BLaER1 treated with 17β-estradiol and CSF1 and Interleukin-3, amounts not matched to agents 10 nM and 100 nM (cell line): ENCODE data around the gene MACROD1.
"Not testable (repeated sequence)": the region's sequence is repeated elsewhere in the genome, so short reads cannot be mapped to it uniquely, and the experiment has no call there.

Source experiments
- H3K27ac ChIP-seq, 11 experiments: shearing (Covaris generic); formaldehyde crosslinking; 2 replicates each; pipeline ENCODE4 v1.8.1; 2022
- H3K27me3 ChIP-seq, 11 experiments: shearing (Covaris generic); formaldehyde crosslinking; 2 replicates each; pipeline ENCODE4 v1.8.1; 2022
- H3K36me3 ChIP-seq, 11 experiments: shearing (Covaris generic); formaldehyde crosslinking; 2 replicates each; pipeline ENCODE4 v1.8.1; 2022
- H3K4me1 ChIP-seq, 10 experiments: shearing (Covaris generic); formaldehyde crosslinking; 2 replicates each; pipeline ENCODE4 v1.8.1; 2022
- H3K4me2 ChIP-seq, 11 experiments: shearing (Covaris generic); formaldehyde crosslinking; 2 replicates each; pipeline ENCODE4 v1.8.1; 2022
- H3K4me3 ChIP-seq, 10 experiments: shearing (Covaris generic); formaldehyde crosslinking; 2 replicates each; pipeline ENCODE4 v1.8.1; 2022
- H3K9ac ChIP-seq, 11 experiments: shearing (Covaris generic); formaldehyde crosslinking; 2 replicates each; pipeline ENCODE4 v1.8.1; 2022
- H3K9me3 ChIP-seq, 11 experiments: shearing (Covaris generic); formaldehyde crosslinking; replicated peaks in 1 of 11; 2 replicates each; pipeline ENCODE4 v1.8.1; 2022
- H4K20me1 ChIP-seq, 11 experiments: shearing (Covaris generic); formaldehyde crosslinking; 2 replicates each; pipeline ENCODE4 v1.8.1; 2022
- Cebpa-rat ChIP-seq, 11 experiments: shearing (Covaris generic); IDR thresholded peaks; 2 replicates each; pipeline ENCODE4 v1.8.1; 2022

The MACROD1 gene

DNA sequence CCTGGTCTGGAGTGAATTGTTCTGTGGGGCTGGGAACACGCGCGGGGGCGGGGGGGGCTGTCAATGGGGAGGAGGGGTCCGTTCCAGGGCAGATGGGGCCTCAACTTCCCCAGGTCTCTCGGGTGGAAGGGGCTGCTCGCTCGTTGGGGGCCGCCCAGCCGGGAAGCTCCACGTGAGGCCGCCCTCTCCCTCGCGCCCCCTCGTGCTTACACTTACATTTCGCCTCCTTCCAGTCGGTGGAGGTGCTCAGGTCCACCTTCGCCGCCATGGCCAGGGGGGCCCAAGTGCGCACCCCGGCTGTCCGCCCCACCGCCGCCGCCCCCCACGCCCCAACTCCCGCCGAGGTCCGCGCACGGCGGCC, 452 bp downstream of the MACROD1 start:
- no peaks in the 10 kb centered on the region for H3K9me3 ChIP-seq
- peaks cover 19 to 49% (median 36%) of the 10 kb centered on the region in 10 experiments for H3K4me1 ChIP-seq
- peak overlapping the region; percentile 91 to 100 (median 99) for H3K4me2 ChIP-seq
- no peaks in the 10 kb centered on the region for H3K27me3 ChIP-seq
- peak overlapping the region; percentile 72 to 93 (median 86) for H3K9ac ChIP-seq
- H3K27ac ChIP-seq = peak overlapping the region; percentile 44 to 87 (median 84); a peak in 21 of 22 replicates
- H4K20me1 ChIP-seq = peaks cover 0 to 26% (median 0%) of the 10 kb centered on the region in 11 experiments; a peak in 8 of 22 replicates
- TF ChIP-seq Cebpa-rat (IDR thresholded peaks at IDR 0.05) = no peak
- H3K4me3 ChIP-seq = peak overlapping the region; percentile 69 to 85 (median 76)
- peaks cover 0 to 11% (median 7%) of the 10 kb centered on the region in 11 experiments; a peak in 10 of 22 replicates for H3K36me3 ChIP-seq

- H4K20me1 ChIP-seq = peaks cover 0 to 34% (median 8%) of the 10 kb centered on the region in 11 experiments; a peak in 9 of 22 replicates
- H3K27ac ChIP-seq = peak overlapping the region in 9 of 11 experiments; percentile 73 to 87 (median 84); a peak in 19 of 22 replicates
- peak overlapping the region; percentile 69 to 85 (median 76) for H3K4me3 ChIP-seq
- H3K36me3 ChIP-seq = peaks cover 0 to 11% (median 7%) of the 10 kb centered on the region in 11 experiments; a peak in 10 of 22 replicates
- no peaks in the 10 kb centered on the region for H3K9me3 ChIP-seq
- peak overlapping the region; percentile 72 to 93 (median 86); a peak in 20 of 22 replicates for H3K9ac ChIP-seq
- H3K4me2 ChIP-seq = peak overlapping the region; percentile 91 to 100 (median 99)
- no peaks in the 10 kb centered on the region for H3K27me3 ChIP-seq
- H3K4me1 ChIP-seq = peaks cover 19 to 47% (median 36%) of the 10 kb centered on the region in 10 experiments
- no peak for TF ChIP-seq Cebpa-rat (IDR thresholded peaks at IDR 0.05)
These were observed 1.3 kb downstream of the MACROD1 start for GRCh38 chr11:64164392-64165312.

GRCh38 chr11:64163951-64164350, 2.0 kb downstream of the MACROD1 start:
- H3K4me1 ChIP-seq = peaks cover 19 to 41% (median 36%) of the 10 kb centered on the region in 10 experiments
- peak overlapping the region in 3 of 11 experiments; percentile 90 to 93 (median 92); a peak in 5 of 22 replicates for H3K9ac ChIP-seq
- H3K4me3 ChIP-seq = peak overlapping the region in 3 of 10 experiments; percentile 74 to 85 (median 79); a peak in 4 of 20 replicates

GRCh38 chr11:64162769-64163168, 3.1 kb downstream of the MACROD1 start:
- peaks cover 0 to 16% (median 7%) of the 10 kb centered on the region in 11 experiments; a peak in 11 of 22 replicates for H3K36me3 ChIP-seq
- not testable (repeated sequence) for H3K9me3 ChIP-seq, H3K9ac ChIP-seq, H3K27ac ChIP-seq, H3K4me2 ChIP-seq, H3K27me3 ChIP-seq, H3K4me3 ChIP-seq
- H3K4me1 ChIP-seq = peaks cover 19 to 37% (median 33%) of the 10 kb centered on the region in 10 experiments
- peaks cover 0 to 51% (median 19%) of the 10 kb centered on the region in 11 experiments; a peak in 14 of 22 replicates for H4K20me1 ChIP-seq

More at GRCh38 chr11:64163951-64164350, 2.0 kb downstream of the MACROD1 start:
- Histone ChIP-seq H3K36me3 (peaks cover 0 to 11% (median 7%) of the 10 kb centered on the region in 11 experiments; a peak in 10 of 22 replicates), H3K9me3 (no peaks in the 10 kb centered on the region), H3K4me2 (peak overlapping the region; percentile 91 to 100 (median 99); a peak in 20 of 22 replicates), H3K27ac (peak overlapping the region in 3 of 11 experiments; percentile 84 to 87 (median 87); a peak in 1 of 22 replicates), H3K27me3 (no peaks in the 10 kb centered on the region), H4K20me1 (peaks cover 0 to 39% (median 9%) of the 10 kb centered on the region in 11 experiments; a peak in 10 of 22 replicates)
- TF ChIP-seq Cebpa-rat (IDR thresholded peaks at IDR 0.05) = no peak

- Histone ChIP-seq H3K4me3 (no peak overlapping the region), H3K9me3 (no peaks in the 10 kb centered on the region), H3K36me3 (peaks cover 0 to 16% (median 7%) of the 10 kb centered on the region in 11 experiments; a peak in 11 of 22 replicates), H3K9ac (no peak overlapping the region), H3K4me2 (no peak overlapping the region), H3K4me1 (peaks cover 10 to 26% (median 21%) of the 10 kb centered on the region in 10 experiments), H3K27me3 (no peaks in the 10 kb centered on the region), H3K27ac (no peak overlapping the region), H4K20me1 (peaks cover 0 to 66% (median 33%) of the 10 kb centered on the region in 11 experiments; a peak in 15 of 22 replicates)
- no peak for TF ChIP-seq Cebpa-rat (IDR thresholded peaks at IDR 0.05)
These were observed 4.9 kb downstream of the MACROD1 start for GRCh38 chr11:64161037-64161436.

DNA sequence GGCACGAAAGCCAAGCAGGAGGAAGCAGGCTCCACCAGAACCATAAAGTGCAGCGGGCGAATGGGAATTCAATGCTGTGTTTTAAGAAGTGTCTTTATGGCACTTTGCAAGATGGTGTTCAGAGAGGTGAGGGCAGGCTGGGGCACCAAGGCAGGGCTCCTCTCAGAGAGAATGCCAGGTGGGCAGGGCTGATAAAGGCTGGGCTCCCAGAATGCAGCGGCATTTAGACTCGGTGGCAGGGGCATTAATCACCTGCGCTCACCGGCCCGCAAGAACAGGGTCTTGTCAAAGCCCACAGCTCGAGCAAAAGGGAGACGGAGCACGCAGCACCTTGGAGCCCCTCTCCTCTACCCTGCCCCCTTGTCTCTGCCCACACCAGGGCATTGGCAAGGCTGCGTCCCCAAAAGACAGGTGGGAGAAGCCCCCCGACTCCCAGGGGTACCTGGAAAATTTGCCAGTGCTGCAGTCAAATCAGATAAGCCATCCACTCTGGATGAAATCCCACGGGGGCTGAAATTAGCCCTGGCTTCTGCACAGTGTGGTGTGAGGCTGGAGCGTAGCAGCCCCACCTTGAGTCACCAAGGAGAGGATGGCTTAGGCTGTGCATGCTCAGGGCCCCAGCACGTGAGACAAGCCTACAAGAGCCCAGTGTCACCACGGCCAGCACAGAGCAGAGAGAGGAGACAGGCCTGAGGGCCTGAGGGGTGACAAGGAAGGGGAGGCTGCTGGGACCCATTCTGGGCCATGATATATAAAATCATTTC, 8.1 kb downstream of the MACROD1 start:
- TF ChIP-seq Cebpa-rat (IDR thresholded peaks at IDR 0.05) = no peak

DNA sequence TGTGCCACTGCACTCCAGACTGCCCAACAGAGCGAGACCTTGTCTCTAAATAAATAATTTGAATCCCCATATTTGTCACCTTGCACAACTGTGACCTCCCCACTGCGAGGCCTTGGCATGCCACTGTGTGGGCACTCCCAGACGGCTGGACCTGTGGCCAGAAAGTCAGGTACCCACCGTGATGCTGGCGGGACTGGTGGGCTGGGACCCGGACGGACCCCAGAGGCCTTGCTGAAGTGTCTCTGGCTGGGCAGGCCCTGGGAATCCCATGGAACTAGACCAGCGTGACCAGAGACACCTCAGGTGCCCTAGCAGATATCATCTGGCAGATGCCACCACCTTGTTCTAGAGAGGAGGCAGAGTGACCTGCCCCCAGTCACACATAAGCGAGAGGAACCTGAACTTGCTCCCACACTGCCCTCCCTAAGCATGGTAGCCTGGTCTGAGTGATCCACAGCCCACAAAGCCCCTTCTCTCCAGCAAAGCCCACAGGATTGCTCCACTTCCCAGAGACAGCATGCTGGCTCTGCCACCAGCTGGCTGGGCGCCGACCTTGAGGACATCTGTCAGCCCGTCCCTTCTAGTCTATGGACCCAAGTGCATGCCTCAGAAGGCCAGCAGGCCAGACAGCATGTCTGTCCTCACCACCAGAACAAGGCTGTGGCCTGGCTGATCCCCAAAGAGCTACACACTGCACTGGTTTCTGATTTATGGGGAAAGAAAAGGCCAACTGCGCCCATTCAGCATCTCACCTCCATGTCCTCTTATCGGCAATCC, 9.5 kb downstream of the MACROD1 start:
- peaks cover 0 to 24% (median 10%) of the 10 kb centered on the region in 11 experiments; a peak in 14 of 22 replicates for H3K36me3 ChIP-seq
- H3K9ac ChIP-seq = no peak overlapping the region; a peak in 1 of 22 replicates
- H3K27me3 ChIP-seq = no peaks in the 10 kb centered on the region
- no peak overlapping the region for H3K4me3 ChIP-seq
- H3K27ac ChIP-seq = no peak overlapping the region
- no peak overlapping the region for H3K4me2 ChIP-seq
- peaks cover 4 to 91% (median 62%) of the 10 kb centered on the region in 11 experiments; a peak in 20 of 22 replicates for H4K20me1 ChIP-seq
- peaks cover 0 to 17% (median 8%) of the 10 kb centered on the region in 10 experiments; a peak in 8 of 20 replicates for H3K4me1 ChIP-seq
- no peak for TF ChIP-seq Cebpa-rat (IDR thresholded peaks at IDR 0.05)
- H3K9me3 ChIP-seq = no peaks in the 10 kb centered on the region

More for the DNA sequence above, 8.1 kb downstream of the MACROD1 start:
- H3K4me2 ChIP-seq = no peak overlapping the region
- no peak overlapping the region for H3K4me3 ChIP-seq
- no peaks in the 10 kb centered on the region for H3K27me3 ChIP-seq
- peaks cover 0 to 12% (median 4%) of the 10 kb centered on the region in 10 experiments; a peak in 8 of 20 replicates for H3K4me1 ChIP-seq
- peaks cover 4 to 82% (median 52%) of the 10 kb centered on the region in 11 experiments; a peak in 20 of 22 replicates for H4K20me1 ChIP-seq
- 0 out of 22 replicates have a peak overlapping the region, but pooled peaks of 1 of the 11 experiments have one; percentile 8 for H3K9ac ChIP-seq
- peaks cover 0 to 16% (median 7%) of the 10 kb centered on the region in 11 experiments; a peak in 11 of 22 replicates for H3K36me3 ChIP-seq
- no peak overlapping the region for H3K27ac ChIP-seq
- H3K9me3 ChIP-seq = no peaks in the 10 kb centered on the region
